Liver (tissue), 9 donors: ENCODE data around the gene AQP5. TPM values are rescaled to one million over a fixed set of nuclear protein-coding genes. Genes with fewer than 3 reads are reported as not detected.

Experiments
- DNase-seq: peaks from one replicate; pipeline ENCODE4 v3.0.0-alpha.2; 2017; ENCODE audit warnings: low spot score
- H3K27ac ChIP-seq, 2 donors: one replicate each; pipeline ENCODE4 v1.7.0; 2013; ENCODE audit warnings: inconsistent platforms in 2 of 2, low read length in 2 of 2, control low read depth in 1 of 2, low read depth in 1 of 2, mild to moderate bottlenecking in 1 of 2
- H3K27me3 ChIP-seq, 4 donors: one replicate each; pipeline versions ENCODE4 v1.6.1 to v1.7.0; 2013; ENCODE audit warnings: low read length in 3 of 4, inconsistent platforms in 1 of 4, mild to moderate bottlenecking in 1 of 4, moderate library complexity in 1 of 4; ENCODE audit not compliant: control insufficient read depth in 4 of 4, insufficient read depth in 4 of 4
- H3K36me3 ChIP-seq, 4 donors: one replicate each; pipeline versions ENCODE4 v1.6.1 to v1.7.0; 2013; ENCODE audit warnings: low read length in 3 of 4, mild to moderate bottlenecking in 3 of 4, low read depth in 1 of 4, moderate library complexity in 1 of 4; ENCODE audit not compliant: control insufficient read depth in 4 of 4, insufficient read depth in 3 of 4
- H3K4me1 ChIP-seq, 4 donors: one replicate each; pipeline versions ENCODE4 v1.6.1 to v1.7.0; 2013; ENCODE audit warnings: low read length in 3 of 4, mild to moderate bottlenecking in 3 of 4, moderate library complexity in 1 of 4; ENCODE audit not compliant: control insufficient read depth in 4 of 4, insufficient read depth in 4 of 4
- H3K4me3 ChIP-seq, 3 donors: one replicate each; pipeline versions ENCODE4 v1.6.1 to v1.7.0; 2013; ENCODE audit warnings: low read length in 3 of 3, control low read depth in 1 of 3, low read depth in 1 of 3, mild to moderate bottlenecking in 1 of 3
- H3K9ac ChIP-seq, 2 donors: one replicate each; pipeline ENCODE4 v1.7.0; 2013; ENCODE audit warnings: low read length in 2 of 2, mild to moderate bottlenecking in 2 of 2, moderate library complexity in 2 of 2, control low read depth in 1 of 2, low read depth in 1 of 2
- H3K9me3 ChIP-seq, 4 donors: one replicate each; pipeline versions ENCODE4 v1.6.1 to v1.7.0; 2013; ENCODE audit warnings: low read length in 3 of 4; ENCODE audit not compliant: control insufficient read depth in 4 of 4
- EGR1 ChIP-seq, 2 donors: IDR thresholded peaks; 2 replicates each; pipeline ENCODE4 v1.6.1; 2016 to 2018; ENCODE audit warnings: antibody characterized with exemption in 2 of 2, low read depth in 2 of 2
- FOXA1 ChIP-seq: IDR thresholded peaks from 2 replicates; pipeline ENCODE4 v1.6.1; 2016; ENCODE audit warnings: antibody characterized with exemption
- FOXA2 ChIP-seq: IDR thresholded peaks from 2 replicates; pipeline ENCODE4 v1.6.1; 2016; ENCODE audit warnings: antibody characterized with exemption
- GABPA ChIP-seq, 2 donors: IDR thresholded peaks in 1 of 2; conservative IDR thresholded peaks in 1 of 2; 2 replicates each; pipeline ENCODE4 v1.6.1; 2016; ENCODE audit warnings: antibody characterized with exemption in 2 of 2, mild to moderate bottlenecking in 1 of 2, moderate library complexity in 1 of 2
- HNF4G ChIP-seq: IDR thresholded peaks from 2 replicates; pipeline ENCODE4 v1.6.1; 2016; ENCODE audit warnings: antibody characterized with exemption
- JUND ChIP-seq, 2 donors: IDR thresholded peaks; 2 replicates each; pipeline ENCODE4 v1.6.1; 2016; ENCODE audit warnings: antibody characterized with exemption in 2 of 2
- RAD21 ChIP-seq, 2 donors: IDR thresholded peaks; 2 replicates each; pipeline ENCODE4 v1.6.1; 2016; ENCODE audit warnings: antibody characterized with exemption in 2 of 2, mild to moderate bottlenecking in 2 of 2
- RXRA ChIP-seq, 2 donors: IDR thresholded peaks; 2 replicates each; pipeline ENCODE4 v1.6.1; 2017 to 2018; ENCODE audit warnings: antibody characterized with exemption in 2 of 2, mild to moderate bottlenecking in 1 of 2
- SP1 ChIP-seq: IDR thresholded peaks from 2 replicates; pipeline ENCODE4 v1.6.1; 2018; ENCODE audit warnings: antibody characterized with exemption, mild to moderate bottlenecking
- WGBS: extraction: QIAGEN DNeasy Blood & Tissue Kit; methylation state at CpG from one replicate; pipeline ENCODE4 v1.1.7; 2013; 5-methylcytosine and 5-hydroxymethylcytosine counted together
- polyA plus RNA-seq, 2 donors: library from polyadenylated mRNA; stranded (reverse) in 1 of 2; unstranded in 1 of 2; fragments of 200-250 nt in 1 of 2; fragments of >200 nt in 1 of 2; fragmentation: Nextera tagmentation in 1 of 2; extraction: Ambion mirVana in 1 of 2; gene quantifications; one replicate each; pipeline versions ENCODE4 v1.2.1 to v1.2.3, GENCODE V29; 2013 to 2015
- total RNA-seq, 2 donors: library from RNA; depleted of rRNA; stranded (reverse); fragments of >200 nt; gene quantifications; one replicate each; pipeline ENCODE4 v1.2.3, GENCODE V29; 2014
- TF ChIP-seq, protein P1 (sequence below): IDR thresholded peaks from 2 replicates; pipeline ENCODE4 v1.6.1; 2016; ENCODE audit warnings: antibody characterized with exemption
- TF ChIP-seq, protein P2 (sequence below): fragments of 150-350 bp; IDR thresholded peaks from 2 replicates; pipeline ENCODE4 v1.5.1; 2017; ENCODE audit warnings: improper control_type of control experiment, low read depth, low read length; ENCODE audit not compliant: missing input control
- TF ChIP-seq, protein P3 (sequence below): IDR thresholded peaks from 2 replicates; pipeline ENCODE4 v1.6.1; 2016; ENCODE audit warnings: antibody characterized with exemption
- donor health status: healthy.
- donor health status: healthy.
- donor health status: healthy.
- donor health status: healthy.
- donor health status: healthy.

The AQP5 gene
- total and polyA plus RNA-seq, 4 donors: not detected

DNA sequence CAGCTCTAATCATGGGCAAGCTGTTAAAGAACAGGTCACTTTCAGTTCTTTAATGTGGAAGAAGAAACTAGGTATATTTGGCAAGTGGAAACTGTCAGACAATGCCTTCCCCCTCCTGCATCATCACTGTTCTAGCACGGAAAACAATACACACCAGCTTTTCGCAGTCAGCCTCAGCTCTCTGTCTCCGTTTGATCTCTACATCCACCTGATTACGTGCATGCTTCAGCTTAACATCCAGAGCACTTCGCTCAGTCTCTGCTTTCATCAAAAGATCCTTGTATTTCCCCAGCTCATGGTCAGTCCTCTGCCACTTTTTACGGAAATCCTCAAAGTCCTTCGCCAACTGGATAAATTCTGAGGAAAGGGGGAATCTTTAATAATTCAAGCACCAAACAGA is 44.6 kb downstream of the AQP5 start:
- 98% methylated on average over 7 of the region's 7 CpGs for WGBS
- no peak overlapping the region for H3K9ac ChIP-seq
- TF ChIP-seq RAD21 (IDR thresholded peaks at IDR 0.05) (no peak), FOXA1 (no peak), RXRA (IDR thresholded peaks at IDR 0.05) (no peak), FOXA2 (no peak), GABPA (IDR thresholded peaks at IDR 0.05 in 1 of 2, conservative IDR thresholded peaks at IDR 0.05 in 1 of 2) (no peak)
- TF ChIP-seq, protein P1, sequence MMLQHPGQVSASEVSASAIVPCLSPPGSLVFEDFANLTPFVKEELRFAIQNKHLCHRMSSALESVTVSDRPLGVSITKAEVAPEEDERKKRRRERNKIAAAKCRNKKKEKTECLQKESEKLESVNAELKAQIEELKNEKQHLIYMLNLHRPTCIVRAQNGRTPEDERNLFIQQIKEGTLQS: no peak
- TF ChIP-seq, protein P2, sequence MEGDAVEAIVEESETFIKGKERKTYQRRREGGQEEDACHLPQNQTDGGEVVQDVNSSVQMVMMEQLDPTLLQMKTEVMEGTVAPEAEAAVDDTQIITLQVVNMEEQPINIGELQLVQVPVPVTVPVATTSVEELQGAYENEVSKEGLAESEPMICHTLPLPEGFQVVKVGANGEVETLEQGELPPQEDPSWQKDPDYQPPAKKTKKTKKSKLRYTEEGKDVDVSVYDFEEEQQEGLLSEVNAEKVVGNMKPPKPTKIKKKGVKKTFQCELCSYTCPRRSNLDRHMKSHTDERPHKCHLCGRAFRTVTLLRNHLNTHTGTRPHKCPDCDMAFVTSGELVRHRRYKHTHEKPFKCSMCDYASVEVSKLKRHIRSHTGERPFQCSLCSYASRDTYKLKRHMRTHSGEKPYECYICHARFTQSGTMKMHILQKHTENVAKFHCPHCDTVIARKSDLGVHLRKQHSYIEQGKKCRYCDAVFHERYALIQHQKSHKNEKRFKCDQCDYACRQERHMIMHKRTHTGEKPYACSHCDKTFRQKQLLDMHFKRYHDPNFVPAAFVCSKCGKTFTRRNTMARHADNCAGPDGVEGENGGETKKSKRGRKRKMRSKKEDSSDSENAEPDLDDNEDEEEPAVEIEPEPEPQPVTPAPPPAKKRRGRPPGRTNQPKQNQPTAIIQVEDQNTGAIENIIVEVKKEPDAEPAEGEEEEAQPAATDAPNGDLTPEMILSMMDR: no peak

DNA sequence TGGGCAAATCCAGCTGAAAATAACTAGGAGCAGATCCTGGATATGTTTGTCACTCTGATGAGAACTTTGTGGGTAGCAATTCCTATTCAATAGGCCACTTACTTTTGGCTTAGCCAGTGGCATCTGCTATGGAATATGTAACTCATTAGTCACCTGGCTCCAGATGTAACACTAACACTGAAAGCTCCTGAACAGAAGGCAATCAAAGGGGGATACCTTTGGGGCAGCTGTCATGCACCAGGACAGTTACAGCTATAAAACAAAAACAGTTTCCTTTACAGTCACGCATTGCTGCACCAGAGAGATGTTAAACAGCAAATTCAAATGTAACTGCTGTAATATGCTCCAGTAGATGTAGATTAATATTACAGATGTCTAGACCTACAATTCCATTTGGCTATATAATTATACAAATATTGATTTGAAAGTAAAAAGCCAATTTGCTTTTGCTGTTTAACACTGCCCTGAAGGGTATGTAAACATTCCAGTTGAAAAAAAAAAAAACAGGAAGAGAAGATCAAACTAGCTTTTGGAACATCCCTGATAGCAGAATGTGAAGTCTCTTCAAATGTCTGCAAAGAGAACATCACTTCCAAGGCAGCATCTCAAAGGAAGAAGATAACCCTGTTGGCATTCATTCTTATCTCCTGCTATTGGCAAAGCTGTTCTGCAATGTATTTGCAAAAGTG is 45.2 kb downstream of the AQP5 start:
- Histone ChIP-seq H3K27ac (no peak overlapping the region), H3K36me3 (peaks cover 0 to 4% (median 1%) of the 10 kb centered on the region in 4 donors), H3K27me3 (no peaks in the 10 kb centered on the region), H3K9ac (no peak overlapping the region), H3K9me3 (no peaks in the 10 kb centered on the region), H3K4me1 (no peaks in the 10 kb centered on the region), H3K4me3 (no peak overlapping the region)
- no peak for DNase-seq
- TF ChIP-seq EGR1 (IDR thresholded peaks at IDR 0.05; ENCODE audit: low read depth in 2 of 2): no peak
- no peak for TF ChIP-seq JUND (IDR thresholded peaks at IDR 0.05)
- WGBS: 93% methylated on average over 1 of the region's 1 CpG

More for the DNA sequence above, 44.6 kb downstream of the AQP5 start:
- no peak overlapping the region for H3K27ac ChIP-seq
- H3K4me3 ChIP-seq: no peak overlapping the region
- peaks cover 0 to 4% (median 1%) of the 10 kb centered on the region in 4 donors for H3K36me3 ChIP-seq
- H3K9me3 ChIP-seq: no peaks in the 10 kb centered on the region
- H3K27me3 ChIP-seq: no peaks in the 10 kb centered on the region
- H3K4me1 ChIP-seq: no peaks in the 10 kb centered on the region
- no peak for DNase-seq

DNA sequence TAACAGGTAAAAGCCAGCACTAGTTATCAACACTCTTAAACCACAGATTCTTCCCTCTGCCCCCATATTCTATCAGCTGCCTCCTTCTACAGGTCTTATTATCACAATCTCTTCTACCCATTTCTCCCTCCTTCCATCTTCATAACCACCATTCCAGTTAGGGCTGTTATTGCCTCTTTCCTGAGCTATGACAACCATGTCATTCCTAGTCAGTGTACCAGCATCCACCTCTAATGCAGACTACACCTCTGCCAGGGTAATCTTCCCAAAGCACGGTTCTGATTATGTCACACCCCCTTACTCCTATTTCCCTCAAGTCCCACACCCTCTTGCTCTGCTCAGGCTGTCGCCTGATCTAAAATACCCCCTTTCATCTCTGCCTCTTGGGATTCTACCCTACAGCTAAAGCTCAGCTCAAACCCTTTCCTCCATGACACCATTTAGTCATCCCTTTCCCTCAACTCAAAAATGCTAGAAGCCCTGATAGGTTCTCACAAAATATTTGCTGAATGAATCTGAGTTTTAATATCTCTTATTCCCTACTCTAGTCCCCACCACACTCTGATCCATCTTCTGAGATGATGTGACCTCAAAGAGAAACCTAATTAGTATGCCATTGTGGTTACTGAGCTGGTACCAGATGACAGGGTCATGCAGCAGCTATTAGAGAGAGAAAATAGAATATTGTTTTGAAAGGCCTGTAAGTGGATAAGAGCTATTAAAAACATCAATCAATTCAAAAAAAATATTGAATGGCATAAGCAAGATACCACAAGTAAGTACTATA is 51.9 kb downstream of the AQP5 start:
- Histone ChIP-seq H3K9ac (no peak overlapping the region), H3K27me3 (no peaks in the 10 kb centered on the region), H3K36me3 (no peaks in the 10 kb centered on the region), H3K27ac (no peak overlapping the region), H3K4me1 (peaks cover 0 to 6% (median 3%) of the 10 kb centered on the region in 4 donors), H3K9me3 (no peaks in the 10 kb centered on the region), H3K4me3 (no peak overlapping the region)
- 93% methylated on average over 2 of the region's 2 CpGs for WGBS
- TF ChIP-seq, protein P3, sequence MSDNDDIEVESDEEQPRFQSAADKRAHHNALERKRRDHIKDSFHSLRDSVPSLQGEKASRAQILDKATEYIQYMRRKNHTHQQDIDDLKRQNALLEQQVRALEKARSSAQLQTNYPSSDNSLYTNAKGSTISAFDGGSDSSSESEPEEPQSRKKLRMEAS: no peak
- no peak for TF ChIP-seq GABPA (IDR thresholded peaks at IDR 0.05 in 1 of 2, conservative IDR thresholded peaks at IDR 0.05 in 1 of 2)
- no peak for TF ChIP-seq JUND (IDR thresholded peaks at IDR 0.05)
- TF ChIP-seq HNF4G: no peak
- TF ChIP-seq SP1: no peak
- no peak for TF ChIP-seq RXRA (IDR thresholded peaks at IDR 0.05)
- no peak for TF ChIP-seq FOXA1
- DNase-seq: no peak
